GM18868 (cell line): ENCODE data around the gene COL5A2.

ENCODE experiments used
- ATAC-seq: cut with Tn5 transposase; IDR thresholded peaks from one replicate; pipeline ENCODE4 v1.9.1; 2021; ENCODE audit warnings: mild to moderate bottlenecking, moderate library complexity; ENCODE audit not compliant: unreplicated experiment

The COL5A2 gene

DNA sequence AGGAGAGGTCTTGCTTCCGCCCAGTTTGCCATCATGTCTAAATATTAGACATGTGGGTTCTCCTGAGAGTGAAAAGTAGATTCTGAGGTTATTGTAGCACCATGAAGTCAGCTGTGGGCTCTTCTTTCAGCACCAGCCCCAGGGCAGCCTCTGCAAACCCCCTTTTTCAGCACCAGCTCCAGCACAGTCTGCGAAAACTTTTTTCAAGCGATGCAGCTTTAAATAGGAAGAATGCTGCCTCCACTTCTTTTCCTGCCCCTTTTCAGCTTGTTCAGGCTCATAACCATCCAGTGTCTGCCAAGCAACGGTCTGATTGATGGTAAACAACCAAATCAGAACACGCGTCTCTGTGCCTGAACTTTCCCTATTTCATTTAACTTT lies at the start of gene COL5A2:
Gene COL5A2 (minus strand): TSS at position 192 of the 381 bp plus-strand sequence. CDS start 157 bp downstream, at position 35.
- ATAC-seq: peak; percentile 42

DNA sequence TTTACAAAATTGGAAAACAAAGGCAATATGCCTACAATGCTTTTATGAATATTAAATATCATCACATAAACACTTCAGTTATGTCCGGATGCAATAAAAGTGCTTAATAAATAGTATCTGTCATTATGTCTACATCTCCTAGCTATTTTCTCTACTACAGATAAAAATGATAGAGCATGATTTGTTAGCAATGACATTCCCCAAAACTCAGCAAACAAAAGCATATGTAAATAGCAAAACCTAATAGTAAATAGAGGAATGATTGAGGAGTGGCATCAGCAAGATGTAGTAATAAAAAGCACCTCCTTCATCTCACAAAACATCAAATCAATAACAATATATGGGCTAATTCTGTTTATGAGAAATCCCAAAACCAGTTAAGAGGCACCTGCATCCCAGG lies 46.5 kb upstream of the COL5A2 start:
- no peak for ATAC-seq

DNA sequence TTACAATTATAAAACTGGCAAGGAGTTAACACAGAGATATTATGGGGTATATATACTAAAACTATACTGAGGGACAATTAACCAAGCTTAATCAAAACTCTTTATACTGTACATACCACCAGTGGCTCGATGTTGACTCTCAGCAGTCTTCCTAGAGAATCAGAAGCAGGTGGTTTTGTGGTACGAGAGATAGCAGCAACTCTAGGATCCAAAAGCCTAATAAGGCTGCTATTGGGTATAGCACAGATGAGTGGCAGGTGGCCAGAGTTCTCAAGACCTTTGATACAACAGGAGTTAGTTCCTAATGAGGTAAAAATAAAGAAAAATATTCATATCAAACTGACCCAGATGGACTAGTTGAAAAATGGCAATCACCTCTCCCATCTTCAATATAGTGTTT lies 45.5 kb upstream of the COL5A2 start:
- peak; percentile 48 for ATAC-seq

DNA sequence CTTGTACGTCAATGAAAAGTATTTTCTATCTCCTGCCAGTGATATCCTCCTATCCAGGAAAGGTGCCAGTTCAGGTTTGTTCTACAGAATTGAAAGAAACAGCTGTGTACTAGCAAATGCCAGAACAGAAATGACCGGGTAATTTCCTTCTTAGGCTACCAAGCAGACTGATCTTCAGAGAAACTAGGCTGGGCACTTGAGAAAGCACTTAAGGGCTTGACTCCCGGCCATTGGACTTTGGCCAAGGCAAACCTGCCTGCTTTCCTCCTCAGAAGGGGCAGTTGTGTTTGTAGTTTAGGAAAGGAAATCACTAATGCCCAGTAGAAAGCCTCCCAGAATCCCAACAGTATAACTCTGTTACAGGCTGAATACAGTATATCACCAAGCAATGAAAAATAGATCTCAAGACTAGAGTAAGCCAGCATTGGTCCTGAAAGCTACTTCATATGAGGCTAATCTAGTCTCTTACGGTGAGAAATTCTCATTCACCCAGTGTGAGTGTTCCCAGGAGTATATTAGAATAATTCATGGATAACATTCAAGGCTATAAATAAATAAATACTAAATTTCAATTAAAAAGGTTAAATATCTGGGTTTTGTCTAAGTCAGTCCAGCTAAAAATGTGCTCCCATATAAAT lies 43.0 kb upstream of the COL5A2 start:
- ATAC-seq: no peak

DNA sequence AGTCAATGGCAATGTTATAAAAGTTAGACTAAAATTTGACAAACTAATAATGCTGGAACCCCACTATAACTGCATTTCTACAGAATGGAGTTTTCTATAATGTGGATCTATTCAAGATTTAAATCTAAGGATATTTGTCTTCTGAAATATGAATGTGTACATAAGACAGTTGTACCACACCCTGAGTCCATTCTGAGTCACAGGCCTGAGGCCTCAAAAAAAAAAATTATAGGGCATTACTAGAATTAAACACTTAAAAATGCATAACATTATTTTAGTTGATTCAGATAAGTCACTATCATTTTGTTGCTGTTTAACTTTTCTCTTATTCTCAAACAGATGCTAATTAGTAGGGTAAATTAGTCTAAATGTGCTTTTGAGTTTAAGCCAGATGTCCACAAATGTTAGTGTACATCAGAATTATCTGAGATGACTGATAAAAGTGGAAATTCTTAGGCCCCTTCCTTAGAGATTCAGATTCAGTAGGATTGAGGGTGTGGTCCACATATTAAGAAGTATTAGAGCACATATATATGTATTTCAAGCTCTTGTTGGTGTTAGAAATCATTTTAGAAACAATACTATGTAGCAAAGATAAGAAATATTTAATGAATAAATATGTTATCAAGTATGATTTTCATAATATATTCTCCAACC lies 42.4 kb upstream of the COL5A2 start:
- no peak for ATAC-seq

DNA sequence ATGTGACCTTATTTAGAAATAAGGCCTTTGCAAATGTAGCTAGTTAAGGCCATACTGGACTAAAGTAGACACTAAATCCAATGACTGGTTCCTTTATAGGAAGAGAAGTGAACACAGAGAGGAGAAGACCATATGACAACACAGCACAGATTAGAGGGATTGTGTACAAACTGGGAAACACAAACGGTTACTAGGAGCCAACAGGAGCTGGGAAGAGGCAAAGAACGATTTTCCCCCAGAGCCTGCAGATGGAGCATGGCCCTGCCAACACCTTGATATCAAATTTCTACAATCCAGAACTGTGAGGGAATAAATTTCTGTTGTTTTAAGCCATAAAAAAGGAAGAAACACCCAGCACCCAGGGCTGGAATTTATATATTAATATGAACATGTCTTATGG lies 38.7 kb upstream of the COL5A2 start:
- no peak for ATAC-seq

DNA sequence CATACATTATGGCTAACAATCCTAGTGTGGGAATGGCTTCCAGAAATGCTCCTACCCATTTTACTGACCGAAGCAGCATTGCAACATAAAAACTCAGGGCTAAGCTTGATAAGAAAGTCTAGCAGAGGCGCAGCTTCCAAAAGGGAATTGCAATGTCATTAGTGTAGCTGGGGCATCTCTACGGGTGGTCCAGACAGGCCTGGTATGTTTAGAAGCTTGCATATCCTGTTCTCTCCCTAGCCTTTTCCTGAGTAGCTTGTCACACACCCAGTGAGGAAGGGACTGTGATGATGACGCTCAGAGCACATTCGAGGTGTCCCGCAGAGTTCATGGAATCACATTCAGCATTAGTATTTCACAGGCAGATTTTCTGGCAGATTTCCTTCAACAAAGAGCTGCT lies 38.0 kb upstream of the COL5A2 start:
- ATAC-seq: no peak

DNA sequence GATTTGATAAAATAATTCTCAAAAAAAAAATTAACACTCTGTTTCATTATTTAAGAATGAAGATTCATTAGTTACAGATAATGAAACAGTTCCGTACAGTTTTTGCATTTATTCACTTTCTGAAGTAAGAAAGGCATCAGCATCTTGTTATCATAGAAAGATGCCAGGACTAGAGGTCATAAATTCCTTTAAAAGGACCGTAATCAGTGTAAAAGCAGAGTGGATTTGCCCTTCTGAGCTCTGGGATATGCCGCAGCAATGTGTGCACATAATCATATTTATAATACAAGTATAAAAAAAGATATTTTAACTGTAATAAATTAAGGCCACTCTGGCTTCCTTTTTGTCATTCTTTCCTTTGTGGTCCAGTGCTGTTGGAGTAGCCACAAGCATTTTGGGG lies 37.5 kb upstream of the COL5A2 start:
- no peak for ATAC-seq

DNA sequence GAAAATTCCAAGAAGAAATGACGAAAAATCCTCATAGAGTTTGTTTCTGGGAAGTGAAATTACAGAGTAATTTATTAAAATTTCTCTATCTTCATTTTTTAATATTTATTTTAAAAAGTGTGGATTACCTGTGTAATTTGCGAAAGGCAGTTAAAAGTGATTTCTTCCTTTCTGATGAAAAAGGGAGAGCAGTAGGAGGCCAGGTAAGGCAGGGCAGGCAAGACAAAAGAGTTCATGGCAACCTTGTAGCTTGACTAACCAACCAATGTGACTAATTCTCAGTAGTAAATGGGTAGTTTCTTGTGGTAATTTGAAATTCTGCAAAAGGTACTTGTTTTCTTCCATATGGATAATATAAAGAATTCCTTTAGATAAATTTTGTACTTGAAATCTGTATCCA lies 34.9 kb upstream of the COL5A2 start:
- no peak for ATAC-seq

DNA sequence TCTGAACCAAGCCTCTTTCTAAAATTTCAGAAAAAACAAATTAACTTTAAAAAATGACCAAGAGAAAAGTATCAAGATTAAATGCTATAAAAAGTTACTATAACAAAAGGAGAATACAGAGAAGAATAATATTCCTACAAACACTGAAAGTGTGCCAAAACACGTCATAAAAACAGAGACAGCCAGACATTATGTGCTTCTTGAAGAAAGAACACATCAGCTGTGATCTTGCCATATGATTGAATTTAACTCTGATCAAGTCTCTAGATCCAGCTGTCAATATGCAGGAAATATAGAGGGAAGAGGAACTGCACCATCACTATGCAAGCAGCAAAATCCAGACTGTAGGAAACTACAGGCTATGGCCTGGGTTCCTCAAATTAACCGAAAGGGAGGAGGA lies 33.7 kb upstream of the COL5A2 start:
- ATAC-seq: no peak

DNA sequence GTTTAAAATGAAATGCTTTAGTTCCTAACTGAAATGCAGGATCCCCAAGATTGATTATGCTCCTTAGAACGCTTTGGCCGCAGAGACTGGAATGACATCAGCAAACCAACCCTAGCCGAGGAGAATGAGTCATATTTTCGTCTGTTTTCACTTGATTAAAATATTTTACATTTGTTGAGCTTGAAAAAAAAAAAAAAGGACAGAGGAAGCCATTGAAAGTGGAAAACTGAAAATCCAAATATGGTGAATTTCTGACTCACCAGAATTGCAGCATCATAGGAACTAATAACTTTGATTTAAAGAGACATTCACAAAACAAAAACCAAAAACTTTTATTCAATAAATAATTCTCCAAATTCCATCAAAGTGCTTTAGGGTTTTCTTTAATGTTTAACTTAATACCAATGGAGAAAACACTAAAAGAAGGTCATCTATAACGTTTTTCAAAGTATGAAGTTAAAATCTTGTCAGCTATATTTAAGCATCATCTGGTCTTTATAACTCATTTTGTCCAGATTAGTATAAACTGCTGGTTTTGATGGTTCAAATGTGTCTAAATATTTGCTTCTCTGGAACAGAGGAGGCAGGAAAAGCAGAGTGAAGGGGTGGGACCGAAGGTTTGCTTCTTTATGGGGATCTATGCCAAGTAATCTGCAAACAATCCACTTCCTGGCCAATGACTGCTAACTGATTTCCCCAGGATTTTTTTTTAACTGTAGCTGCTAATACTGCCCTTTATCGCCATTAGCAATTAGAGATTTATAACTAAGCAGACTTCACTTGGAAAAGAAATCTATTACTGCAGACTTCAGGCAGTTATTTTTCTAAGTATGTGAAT lies 30.9 kb upstream of the COL5A2 start:
- no peak for ATAC-seq

DNA sequence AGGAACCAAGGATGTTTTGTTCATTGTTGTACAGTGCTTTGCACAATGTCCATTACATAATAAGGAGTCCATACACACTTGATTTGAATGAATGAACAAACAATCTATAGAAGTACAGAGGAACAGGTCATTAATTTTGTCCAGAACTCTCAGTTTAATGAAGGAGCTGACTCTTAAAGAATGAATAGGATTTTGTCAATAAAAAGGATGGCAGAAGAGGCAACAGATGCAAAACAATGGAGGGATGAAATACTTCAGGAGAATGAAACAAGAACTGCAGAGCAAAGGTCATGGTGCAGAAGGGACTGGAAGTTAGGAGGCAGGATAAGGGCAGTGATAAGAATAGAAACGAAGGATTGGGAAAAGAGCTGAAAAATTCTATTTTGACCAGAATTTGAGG lies 28.7 kb upstream of the COL5A2 start:
- no peak for ATAC-seq

DNA sequence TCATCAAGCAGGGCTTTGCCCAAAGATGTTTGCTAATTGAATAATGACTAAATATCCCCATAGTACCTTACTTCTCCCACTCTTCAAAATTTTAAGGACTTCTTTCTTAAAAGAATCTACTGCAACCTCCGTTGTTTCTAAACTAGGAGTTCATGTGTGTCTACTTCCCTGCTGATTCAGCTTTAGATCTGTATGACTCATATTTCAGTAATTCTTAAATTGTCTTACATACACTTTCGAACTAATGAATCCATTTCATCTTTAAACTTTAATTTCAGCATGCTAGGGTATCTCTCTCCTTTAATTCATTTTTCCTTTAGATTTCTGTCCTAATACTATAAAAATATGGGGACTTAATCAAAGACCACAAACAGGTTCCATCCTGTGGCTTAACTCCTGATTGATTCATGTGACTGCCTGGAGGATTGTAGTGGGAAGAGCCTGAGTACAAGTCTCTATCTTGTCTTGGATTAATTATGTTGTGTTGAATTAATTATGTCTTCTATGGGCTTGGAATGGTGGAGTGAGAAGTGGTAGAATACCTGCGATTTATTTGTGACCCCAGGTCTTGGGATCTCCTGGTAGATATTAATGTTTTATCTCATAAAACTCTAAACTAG lies 24.9 kb upstream of the COL5A2 start:
- ATAC-seq: peak; percentile 41

DNA sequence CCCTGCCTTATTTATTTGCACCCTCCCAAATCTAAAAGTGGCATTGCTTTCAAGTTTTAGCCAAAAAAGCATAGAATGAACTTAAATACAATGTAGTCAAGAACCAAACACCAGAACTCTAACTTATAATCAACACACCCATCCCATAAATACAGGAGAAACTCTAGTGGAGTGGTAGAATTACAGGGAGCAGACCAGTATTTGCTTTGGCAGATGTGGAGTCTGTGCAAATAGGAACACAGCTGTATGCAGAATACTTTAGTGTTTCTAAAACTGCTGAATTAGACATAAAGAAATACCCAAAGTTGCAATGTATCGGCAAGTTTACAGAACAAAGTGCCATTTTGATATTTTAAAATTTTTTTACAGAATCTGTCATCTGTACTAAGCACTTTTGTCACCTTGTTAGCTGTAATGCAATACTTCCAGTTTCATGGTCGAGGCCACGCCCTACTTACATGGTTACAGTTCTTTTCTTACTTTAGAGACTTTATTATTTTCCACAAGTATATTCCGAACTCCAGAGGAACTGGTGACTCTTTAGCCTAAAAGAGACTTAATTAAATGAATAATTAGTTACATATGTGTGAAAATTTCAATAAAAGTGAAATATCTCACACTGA lies 23.7 kb upstream of the COL5A2 start:
- ATAC-seq: peak; percentile 45

DNA sequence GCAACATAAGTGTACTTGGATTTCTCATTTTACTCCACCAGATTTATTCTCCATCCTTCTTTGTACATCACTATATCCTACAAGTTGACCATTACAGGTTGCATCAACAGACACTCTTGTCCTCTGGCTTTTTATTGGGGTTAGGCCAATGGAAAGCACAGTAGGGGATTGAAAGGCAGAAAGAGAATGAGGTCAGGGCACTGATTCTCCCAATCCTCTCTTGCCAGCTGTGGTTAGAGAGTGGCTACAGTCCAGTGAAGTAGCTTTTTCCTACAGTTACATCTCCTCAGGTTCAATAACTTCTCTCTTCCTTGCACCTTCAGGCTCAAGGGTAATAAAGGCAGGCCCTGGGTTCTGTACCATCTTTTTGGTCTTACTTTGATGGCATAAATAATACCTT lies 20.2 kb upstream of the COL5A2 start:
- ATAC-seq: no peak

DNA sequence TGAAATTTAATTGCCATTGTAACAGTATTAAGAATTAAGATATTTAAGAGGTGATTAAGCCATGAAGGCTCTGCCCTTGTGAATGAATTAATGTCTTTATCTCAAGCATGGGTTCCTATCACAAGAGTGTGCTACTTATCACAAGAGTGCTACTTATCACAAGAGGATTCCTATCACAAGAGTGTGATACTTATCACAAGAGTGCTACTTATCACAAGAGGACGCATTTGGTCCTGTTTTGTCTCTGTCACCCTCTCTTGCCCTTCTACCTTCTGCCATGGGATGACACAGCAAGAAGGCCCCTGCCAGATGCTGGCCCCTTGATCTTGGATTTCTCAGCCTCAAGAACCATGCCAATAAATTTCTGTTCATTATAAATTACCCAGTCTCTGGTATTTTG lies 13.2 kb upstream of the COL5A2 start:
- no peak for ATAC-seq

DNA sequence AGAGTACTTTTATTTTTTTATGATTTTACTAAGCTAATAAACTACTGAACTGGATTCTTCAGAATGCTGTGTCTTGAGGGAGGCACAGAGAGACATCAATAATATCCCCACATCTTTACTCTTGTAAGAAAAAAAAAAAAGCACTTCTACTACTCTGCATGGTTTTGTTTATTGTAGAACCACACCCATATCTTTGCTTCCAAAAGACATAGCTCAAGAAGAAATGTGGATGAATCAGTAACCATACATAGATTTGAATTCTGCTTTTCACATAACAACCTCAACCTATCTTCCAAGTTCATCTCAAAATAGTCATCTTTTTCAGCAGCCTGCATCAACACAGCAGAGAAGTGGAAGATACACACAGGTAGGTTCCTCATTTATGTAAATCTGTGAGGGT lies 12.2 kb upstream of the COL5A2 start:
- no peak for ATAC-seq

DNA sequence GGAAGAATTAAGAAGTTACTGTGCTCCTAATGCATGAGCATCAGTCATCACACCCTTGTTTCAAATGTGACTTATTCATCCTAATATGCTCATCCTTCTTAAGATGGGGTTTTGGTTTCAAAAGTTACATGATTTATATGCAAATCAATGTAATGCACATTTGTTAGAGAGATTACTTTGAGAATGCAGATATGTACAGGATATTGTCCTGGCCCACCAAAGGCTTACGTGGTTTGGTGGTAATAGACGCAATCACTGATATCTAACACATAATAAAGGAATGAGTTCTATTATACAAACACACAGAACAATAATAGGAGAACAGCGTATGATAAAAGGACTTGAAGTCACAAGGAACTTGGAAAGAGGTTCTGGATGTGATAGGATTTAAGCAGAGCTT lies 11.1 kb upstream of the COL5A2 start:
- no peak for ATAC-seq

DNA sequence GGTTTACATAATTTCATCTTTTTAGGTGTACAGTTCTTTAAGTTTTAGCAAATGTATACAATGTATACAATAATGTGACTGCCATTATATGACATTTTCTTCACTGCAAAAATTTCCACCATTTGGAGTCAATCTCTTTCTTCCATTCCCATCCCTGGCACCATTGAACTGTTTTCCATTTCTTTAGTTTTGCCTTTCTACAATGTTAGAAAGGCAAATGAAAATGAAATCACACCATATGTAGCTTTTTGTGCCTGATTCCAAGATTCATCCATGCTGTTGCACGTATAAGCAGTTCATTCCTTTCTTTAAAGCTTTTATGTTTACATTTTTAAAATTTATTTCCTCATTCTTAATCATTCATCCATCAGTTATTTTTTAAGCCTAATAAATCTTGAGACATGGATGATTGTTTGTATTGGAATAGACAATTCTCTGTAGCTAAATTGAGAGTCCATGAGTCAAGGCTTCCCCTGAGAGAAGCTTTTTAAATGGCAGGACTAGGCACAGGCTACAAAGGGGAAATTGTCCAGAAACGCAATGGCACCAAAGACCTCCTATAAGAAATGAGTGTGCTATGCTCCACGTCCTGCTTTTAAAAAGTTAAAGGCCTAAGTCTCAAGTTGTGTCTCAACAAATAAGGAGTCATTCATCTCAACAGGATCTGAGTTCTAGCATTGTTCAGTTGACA lies 8.7 kb upstream of the COL5A2 start:
- ATAC-seq: no peak

DNA sequence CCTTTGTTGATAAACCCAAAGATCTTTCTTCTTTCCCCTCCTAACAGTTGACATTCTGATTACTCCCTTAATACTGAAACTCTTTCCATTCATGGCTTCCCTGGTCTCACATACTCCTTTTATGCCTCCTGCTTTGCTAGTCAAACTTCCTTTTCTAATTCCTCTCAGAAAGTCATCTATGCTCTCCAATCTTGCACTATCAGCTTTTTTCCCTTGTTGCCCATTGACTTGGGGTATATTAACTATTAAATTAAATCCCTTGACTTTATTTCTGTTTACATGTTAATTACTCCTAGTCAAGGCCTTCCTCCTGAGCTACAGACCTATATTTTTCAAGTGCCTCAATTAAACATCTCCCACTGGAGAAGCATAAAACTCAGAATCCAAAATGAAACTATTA lies 3.6 kb upstream of the COL5A2 start:
- ATAC-seq: no peak

DNA sequence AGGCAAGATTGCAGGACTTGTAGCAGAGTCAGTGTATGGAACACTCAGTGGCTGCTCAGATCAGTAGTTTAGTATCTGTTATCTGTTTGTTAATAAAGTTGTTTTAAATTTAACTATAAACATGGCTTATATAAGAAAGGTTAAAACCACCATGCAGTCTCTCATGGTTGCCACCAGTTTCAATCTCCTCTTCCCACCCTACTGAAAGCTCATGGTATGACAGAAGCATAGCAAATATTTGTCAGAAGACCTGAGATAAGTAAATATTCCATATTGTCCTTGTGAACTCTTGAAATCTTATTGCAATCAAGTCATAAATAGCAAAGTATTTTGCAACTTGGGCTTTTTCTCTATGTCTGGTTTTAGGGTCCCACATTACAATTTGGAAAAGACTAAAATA lies 2.1 kb upstream of the COL5A2 start:
- ATAC-seq: no peak
